ENCODE data around the gene GPR146.

The GPR146 gene

DNA sequence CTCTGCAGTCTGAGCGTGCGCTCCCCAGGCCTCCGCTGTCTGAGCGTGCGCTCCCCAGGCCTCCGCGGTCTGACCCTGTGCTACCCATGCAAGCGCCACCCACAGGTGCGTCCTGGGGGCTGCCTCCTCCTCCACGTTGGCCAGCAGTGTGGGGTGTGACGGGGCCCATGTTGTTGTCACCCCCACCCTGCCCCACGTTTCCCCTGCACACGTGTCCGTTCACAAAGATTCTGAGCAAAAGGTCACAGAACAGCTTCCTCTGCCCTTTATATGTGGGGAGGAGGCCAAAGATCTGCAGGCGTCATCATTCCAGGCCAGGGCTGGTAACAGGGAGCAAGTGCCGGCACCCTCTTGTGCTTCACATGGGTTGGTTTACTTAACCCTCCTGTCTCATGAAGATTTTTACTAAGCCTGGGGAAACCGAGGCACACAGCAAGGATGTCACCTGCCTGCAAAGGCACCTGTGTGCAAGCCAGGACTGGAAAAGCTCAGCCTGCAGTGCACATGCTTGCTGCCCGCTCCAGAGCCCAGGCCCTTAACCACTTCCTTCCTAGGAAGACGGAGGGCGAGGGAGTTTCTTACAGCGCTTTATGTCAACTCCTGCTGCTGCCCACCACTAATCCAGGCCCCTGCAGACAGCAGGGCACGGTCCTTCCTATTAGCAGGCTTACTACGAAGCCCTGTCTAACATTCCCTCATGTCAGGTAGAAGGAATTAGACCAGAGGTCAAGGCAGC, 4.8 kb downstream of the GPR146 start:
- TF ChIP-seq, protein P1, sequence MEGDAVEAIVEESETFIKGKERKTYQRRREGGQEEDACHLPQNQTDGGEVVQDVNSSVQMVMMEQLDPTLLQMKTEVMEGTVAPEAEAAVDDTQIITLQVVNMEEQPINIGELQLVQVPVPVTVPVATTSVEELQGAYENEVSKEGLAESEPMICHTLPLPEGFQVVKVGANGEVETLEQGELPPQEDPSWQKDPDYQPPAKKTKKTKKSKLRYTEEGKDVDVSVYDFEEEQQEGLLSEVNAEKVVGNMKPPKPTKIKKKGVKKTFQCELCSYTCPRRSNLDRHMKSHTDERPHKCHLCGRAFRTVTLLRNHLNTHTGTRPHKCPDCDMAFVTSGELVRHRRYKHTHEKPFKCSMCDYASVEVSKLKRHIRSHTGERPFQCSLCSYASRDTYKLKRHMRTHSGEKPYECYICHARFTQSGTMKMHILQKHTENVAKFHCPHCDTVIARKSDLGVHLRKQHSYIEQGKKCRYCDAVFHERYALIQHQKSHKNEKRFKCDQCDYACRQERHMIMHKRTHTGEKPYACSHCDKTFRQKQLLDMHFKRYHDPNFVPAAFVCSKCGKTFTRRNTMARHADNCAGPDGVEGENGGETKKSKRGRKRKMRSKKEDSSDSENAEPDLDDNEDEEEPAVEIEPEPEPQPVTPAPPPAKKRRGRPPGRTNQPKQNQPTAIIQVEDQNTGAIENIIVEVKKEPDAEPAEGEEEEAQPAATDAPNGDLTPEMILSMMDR (IDR thresholded peaks at IDR 0.05; ENCODE audit: low read depth, low read length, missing control alignments) = no peak
- no peak overlapping the region for H3K4me3 ChIP-seq (replicated peaks; ENCODE audit: low read depth, low read length)
- DNase-seq (ENCODE audit: extremely low read depth, low read depth) = no peak

DNA sequence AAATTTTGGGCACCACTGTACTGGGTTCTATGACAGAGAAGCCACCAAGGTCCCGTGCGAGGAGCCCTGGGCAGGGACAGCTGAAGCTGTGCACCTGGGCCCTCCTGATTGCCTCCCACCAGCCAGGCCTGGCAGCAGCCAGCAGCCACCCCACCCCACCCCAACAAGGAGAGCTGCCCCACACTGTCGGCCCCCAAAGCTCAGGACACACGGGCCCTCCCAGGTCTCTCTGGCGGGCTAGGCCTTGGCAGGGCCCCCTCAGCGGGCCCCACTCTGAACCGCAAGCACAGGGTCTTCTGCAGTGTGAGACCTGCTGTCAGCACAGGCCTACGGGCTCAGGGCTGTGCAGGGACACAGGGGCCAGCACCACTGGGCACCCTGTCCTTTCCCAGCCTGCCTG, 5.5 kb downstream of the GPR146 start:
- no peak for DNase-seq (ENCODE audit: extremely low read depth, low read depth)
- TF ChIP-seq, protein P1 (IDR thresholded peaks at IDR 0.05; ENCODE audit: low read depth, low read length, missing control alignments) = no peak
- no peak overlapping the region for H3K4me3 ChIP-seq (replicated peaks; ENCODE audit: low read depth, low read length)

DNA sequence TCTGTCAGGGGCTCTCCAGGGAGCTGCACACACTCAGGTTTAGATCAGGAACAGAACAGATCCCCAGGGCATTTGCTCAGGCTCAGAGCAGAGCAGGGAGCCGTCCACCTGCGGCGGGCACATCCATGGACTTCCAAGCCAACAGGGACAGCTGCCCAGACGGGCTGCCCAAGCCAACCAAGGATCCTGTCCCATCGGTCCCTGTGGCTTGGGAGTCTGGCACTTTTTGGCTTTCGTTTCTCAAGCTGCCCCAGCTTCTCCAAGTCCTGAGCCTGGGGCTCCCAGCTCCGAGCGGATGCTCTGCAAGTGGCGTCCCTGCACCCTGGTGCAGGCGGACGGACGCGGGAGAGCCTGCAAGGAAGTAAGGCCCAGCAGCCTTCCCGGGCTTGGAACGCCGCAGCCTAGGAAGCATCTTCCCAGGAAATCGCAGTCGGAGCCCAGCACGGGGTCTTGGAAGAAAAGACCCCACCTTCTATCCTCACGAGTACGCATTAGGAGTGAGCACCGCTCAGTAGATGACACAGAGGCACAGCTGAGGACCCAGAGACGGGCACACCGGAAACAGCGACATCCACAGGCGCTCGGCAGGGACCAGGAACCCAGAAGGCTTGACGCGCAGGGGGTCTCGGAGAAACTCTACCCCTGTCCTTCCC, 6.0 kb downstream of the GPR146 start:
- H3K4me3 ChIP-seq (replicated peaks; ENCODE audit: low read depth, low read length) = no peak overlapping the region
- no peak for DNase-seq (ENCODE audit: extremely low read depth, low read depth)
- TF ChIP-seq, protein P1 (IDR thresholded peaks at IDR 0.05; ENCODE audit: low read depth, low read length, missing control alignments) = no peak

DNA sequence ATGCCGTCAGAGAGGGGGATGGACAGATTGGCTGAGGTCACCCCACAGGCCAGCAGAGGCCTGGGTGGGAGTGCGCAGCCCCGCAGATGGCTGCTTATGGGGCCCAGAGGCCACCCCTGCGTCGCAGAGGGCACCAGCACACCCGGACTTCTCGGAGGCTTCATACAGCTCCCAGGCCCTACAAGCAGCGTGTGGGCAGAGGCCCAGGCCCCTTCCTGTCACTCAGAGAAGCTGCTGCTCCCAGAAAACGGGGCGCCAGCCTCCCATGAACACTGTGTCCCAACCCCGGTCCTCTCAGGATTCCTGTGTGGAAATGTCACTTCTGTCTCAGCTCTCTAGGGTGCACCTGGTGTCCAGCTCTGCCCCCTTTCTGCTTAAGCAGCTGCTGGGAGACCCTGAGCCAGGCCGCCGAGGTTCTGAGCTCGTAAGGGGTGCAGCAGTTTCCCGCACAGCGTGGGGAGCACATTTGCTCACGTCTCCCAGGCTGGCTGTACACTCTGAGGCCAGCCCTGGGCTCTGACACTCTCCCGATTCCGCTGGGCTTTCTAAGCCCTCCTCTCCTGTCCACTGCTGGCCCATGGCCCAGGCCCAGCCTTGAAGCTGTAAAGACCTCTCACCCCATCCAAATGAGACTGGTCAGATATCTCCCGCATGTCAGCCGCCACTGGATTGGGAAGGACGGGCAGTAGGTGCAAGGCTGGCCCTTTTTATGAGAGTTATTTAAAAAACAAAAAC, 6.8 kb downstream of the GPR146 start:
- TF ChIP-seq, protein P1 (IDR thresholded peaks at IDR 0.05; ENCODE audit: low read depth, low read length, missing control alignments) = no peak
- no peak for DNase-seq (ENCODE audit: extremely low read depth, low read depth)
- H3K4me3 ChIP-seq (replicated peaks; ENCODE audit: low read depth, low read length) = no peak overlapping the region

DNA sequence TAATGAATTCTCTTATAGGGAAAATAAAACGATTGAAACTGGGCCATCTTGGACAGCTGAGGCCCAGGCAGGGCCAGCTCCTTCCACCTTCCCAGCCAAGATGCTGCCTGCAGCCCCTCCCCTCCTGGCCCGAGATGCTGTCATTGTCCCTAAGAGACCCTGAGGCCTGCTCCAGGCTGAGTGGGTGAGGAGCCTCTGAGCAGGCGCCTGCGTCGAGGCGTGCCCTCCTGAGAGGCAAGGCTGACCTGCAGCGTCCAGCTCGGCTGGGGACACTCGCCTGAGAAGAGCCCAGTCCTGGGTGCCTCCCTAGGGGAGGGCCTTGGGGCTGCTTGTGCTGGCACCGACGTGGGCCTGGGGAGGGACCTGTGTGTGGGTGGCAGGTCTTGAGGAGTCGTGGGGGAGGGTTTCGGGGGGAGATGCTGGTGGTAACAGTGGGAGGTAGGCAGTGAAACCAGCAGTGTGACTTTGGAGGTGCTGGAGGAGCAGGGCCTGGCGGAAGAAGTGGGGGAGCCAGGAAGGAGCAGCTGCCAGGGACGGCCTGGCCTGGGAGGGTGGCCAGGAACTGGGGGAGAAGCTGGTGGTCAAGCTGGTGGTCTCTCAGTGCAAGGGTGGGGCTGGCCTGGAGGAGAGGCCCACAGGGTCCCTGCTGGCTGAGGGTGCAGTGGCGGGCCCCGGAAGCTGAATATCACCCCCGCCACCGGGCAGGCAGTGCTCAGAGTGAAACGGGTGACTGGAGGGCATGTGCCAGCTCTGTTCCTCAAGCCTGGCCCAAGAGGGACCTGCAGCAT, 7.9 kb downstream of the GPR146 start:
- DNase-seq (ENCODE audit: extremely low read depth, low read depth) = no peak
- no peak overlapping the region for H3K4me3 ChIP-seq (replicated peaks; ENCODE audit: low read depth, low read length)
- TF ChIP-seq, protein P1 (IDR thresholded peaks at IDR 0.05; ENCODE audit: low read depth, low read length, missing control alignments) = no peak

DNA sequence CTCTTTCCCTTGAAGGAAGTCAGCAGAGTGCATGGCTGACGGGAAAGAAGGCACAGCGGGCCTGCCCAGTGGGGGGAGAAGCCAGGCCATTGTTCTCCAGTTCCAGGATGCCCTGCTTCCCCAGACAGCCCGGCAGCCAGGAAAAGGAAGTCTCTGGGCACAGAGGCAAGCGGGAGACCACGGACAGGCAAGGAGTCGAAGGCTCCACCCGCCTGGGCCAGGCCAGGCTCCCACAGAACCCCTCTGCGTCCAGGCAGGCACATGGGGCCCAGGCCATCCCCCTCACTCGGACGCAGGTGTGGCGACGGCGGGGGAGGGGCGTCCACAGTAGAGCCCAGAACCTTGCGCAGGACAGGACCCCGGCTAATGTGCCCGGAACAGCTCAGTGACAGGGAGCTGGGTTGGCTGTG, 8.7 kb downstream of the GPR146 start:
- H3K4me3 ChIP-seq (replicated peaks; ENCODE audit: low read depth, low read length) = no peak overlapping the region
- no peak for DNase-seq (ENCODE audit: extremely low read depth, low read depth)
- TF ChIP-seq, protein P1 (IDR thresholded peaks at IDR 0.05; ENCODE audit: low read depth, low read length, missing control alignments) = no peak
